ENCODE measurements around the gene KCNQ5.

KCNQ5 gene

DNA sequence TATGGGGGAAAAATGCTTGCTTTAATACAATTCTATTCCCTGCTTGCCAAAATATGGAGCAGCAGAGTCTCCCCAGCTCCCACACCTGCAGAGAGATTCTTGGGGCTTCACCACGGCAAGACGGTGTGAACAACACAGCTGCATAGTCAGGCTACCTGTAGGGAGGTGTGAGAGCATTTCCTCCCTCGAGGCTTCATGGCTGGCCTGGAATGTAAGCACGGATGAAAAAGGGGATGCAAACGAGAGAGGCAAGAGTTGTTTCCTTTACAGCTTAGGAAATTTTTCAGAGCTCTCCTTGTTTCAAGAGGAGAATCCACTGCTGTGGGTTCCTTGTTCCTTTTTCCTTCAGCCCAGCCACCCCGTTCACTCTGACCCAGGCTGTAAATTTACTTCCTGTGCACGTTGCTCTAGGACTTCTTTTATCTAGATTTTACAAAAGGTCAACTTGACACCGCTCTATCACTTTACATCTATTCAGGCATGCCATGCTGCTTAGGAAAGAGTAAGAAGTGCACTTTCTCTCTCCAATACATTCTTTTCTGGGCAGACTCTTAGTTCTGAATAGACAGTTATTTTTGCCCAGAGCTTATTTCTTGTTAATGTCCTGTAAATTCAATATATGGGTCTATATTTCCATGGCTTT, 406.4 kb downstream of the KCNQ5 start:
- DNase-seq: no peak

GRCh38 chr6:73028893-73029450, 407.1 kb downstream of the KCNQ5 start:
- peak; percentile 54 for DNase-seq

DNA sequence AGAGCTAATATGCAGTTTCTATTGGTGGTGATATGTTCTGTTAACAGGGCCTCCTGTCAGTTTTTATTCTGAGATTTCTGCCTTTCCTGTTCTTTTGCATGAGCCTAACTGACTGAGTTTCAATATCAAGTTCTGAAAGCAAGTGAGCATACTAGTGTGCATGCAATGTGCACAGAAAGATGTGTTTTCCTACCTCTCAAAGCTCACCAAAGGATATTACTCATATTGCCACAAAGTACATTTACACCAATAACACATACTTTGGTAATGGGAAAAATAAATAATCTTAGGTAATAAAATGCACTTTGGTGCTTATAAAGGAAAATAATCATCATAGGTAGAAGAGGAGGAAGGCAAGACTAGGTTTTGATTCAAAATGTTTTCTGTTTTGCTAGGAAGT, 408.4 kb downstream of the KCNQ5 start:
- no peak for DNase-seq

DNA sequence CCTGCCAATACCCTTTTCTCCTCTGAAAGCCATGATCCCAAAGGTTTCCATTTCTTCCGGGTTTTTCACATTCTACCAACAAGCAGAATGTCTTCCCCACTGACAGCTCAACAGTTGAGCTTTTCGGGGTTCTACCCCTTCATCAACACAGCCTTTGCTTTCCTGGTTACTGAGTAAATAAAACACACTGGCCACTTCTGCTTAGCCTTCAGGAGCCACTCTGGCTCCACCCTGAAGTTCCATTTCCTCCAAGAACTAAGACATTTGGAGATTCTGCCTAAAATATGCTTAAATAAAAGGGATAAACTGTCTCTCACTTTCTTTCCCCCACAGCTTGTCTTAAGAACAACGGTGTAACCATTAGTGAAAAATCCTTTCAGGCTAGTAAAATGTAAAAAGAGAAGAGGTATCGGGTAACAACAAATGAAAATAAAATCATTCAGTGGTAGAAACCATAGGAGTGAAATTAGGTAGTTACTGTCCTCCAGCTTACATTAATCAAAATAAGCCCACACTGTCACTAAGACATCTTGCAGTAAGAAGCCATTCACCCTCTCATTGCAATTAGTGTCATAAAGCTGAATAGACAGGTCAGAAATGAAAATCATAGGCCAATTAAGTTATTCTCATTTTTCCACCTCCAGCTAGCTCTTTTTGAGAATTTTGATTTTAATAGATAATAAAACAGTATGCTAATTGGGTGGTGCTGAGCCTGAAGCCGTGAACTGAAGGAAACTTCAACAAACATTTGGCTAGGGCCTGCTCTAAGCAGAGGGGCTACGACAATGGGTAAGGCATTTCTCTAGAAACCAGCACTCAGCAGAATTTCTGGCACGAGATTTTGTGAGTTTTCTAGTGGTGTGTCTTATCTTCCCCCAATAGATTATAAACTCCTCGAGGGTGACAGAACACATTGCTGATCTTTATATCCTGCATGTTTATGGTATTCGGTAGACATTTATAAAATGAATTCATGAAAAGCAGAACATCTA, 409.2 kb downstream of the KCNQ5 start:
- DNase-seq: no peak

DNA sequence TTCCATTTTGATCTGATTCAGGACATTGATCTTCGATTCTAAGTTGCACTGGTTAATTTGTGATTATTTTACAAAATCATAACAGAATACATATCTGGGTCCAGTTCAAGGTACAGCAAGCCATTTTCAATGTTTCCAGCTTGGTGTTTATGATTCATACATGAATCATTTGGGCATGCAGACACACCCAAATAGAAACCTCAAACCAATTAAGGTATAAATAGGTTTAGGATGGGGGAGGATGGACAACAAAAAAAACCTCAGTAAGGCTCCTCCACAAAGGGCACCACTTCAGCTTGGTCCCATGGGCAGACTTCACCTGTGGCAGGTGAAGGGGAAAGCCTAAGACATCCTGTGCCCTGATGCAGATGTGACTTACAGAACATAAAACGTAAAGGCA, 410.7 kb downstream of the KCNQ5 start:
- DNase-seq: peak; percentile 56

DNA sequence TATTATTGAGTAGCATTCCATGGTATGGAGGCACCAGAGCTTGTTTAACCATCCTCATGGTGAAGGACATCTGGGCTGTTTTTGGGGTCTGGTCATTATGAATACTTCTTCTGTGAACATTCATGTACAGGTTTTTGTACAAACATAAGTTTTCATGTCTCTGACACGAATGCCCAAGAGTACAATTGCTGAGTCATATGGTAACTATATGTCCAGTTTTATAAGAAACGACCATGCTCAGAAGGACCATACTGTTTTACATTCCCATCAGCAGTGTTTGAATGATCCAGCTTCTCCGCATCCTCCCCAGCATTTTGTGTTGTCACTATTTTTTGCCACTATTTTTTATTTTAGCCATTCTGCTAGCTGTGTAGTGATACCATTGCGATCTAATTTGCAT, 414.8 kb downstream of the KCNQ5 start:
- no peak for DNase-seq

- no peak for DNase-seq
Observed at GRCh38 chr6:73041051-73041450, 419.2 kb downstream of the KCNQ5 start.

GRCh38 chr6:73042892-73043291, 421.0 kb downstream of the KCNQ5 start:
- no peak for DNase-seq

DNA sequence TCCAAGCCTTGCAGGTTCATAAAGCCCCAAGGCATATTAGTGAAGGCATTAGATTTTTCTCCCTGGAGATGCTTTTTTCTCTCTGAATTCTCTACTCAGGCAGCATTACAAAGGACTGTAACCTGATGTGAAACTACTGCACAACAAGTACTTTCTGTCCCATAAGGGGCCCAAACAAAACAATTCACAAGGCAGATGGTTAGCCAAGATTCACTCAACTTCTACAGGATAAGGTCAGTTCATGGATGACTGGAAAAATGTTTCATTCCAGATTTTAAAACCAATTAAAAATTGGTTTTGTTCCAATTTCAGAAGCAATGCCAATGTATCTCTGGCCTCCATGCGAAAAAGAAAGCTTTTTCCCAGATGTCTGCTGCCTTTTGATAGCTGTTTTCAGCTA, 421.6 kb downstream of the KCNQ5 start:
- no peak for DNase-seq

DNA sequence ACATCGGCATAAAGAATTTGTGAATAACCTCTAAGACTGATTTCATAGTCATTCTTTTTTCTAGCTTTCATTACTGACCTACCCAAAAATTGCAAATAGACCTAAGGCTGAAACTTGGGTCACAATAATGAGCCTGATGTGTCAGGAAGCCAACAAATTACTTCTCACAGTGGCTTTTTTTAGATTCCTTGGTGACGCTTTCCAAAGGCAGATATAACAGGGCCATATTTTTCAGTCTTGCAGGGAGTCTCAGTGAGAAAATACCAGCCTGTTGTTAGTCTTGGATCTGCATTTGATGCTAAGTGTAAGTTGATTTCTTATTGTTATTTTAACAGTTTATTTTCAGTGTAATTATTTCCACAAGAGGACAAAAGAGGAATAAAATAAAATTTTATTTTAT, 423.7 kb downstream of the KCNQ5 start:
- DNase-seq: no peak

DNA sequence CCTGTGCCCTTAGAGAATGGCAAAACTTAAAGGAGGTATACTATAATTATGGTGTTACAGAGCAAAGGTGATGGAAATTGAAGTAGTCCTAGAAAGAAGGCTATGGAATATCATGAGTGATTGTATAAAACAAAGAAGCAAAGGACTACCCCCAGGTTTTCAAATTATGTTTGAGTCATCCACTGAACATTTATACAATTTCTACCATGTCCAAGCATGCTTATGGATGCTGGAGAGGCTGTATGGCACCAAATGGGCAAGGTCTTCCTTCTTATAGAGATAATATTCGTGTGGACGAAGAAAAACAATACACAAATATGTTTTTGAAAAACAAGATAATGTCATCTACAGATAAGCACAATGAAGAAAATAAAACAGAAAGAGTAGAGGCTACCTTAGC, 425.9 kb downstream of the KCNQ5 start:
- DNase-seq: no peak

DNA sequence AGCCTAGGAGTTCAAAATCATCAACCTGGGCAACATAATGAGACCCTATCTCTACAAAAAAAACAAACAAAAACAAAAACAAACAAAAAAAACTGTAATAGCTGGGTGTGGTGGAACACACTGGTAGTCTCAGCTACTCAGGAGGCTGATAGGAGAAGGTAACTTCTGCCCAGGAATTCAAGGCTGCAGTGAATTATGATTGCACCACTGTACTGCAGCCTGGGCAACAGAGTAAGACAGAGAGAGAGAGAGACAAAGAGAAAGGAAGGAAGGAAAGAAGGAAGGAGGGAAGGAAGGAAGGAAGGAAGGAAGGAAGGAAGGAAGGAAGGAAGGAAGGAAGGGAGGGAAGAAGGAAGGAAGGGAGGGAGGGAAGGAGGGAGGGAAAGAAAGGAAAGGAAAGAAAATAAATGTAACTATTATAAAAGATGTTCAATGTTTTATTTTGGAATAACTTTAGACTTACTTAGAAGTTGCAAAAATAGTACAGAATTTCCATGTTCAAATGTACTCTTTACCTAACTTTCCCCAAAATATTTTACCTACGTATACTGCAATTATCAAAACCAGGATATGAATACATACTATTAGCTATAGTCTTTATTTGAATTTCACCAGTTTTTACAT, 428.2 kb downstream of the KCNQ5 start:
- DNase-seq: no peak

DNA sequence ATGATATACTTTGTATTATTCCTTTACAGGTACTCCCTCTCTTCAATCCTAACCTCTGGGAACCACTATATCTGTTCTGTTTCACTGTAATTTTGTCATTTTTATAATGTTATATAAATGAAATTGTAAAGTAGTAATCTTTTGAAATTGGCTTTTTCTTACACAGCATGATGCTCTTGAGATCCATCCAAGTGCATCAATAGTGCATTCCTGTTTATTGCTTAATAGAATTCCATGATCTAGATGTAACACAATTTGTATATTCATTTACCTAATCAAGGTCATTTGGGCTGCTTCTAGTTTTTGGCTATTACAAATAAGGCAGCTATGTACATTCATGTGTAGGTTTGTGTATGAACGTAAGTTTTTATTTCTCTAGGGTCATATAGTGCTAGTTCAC, 428.8 kb downstream of the KCNQ5 start:
- DNase-seq: no peak

DNA sequence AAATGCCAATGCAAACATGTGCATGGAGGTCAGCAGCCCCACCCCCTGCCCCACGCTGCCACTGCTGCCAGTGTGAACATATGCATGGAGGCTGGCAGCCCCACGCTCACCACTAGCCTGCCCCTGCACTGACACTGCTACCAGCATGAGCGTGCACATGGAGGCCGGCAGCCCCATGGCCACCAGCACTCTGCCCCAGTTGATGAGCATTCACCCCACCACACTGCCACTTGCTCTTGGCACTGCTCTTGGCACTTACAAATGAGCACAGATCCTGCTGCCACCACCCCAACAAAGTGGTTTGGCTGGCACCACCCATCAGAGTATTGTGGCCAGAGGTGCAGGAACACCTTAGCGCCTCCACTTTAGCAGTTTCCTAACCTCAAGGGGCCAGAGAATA, 429.3 kb downstream of the KCNQ5 start:
- no peak for DNase-seq

- DNase-seq: no peak
Observed at GRCh38 chr6:73054958-73055357, 433.1 kb downstream of the KCNQ5 start.

DNA sequence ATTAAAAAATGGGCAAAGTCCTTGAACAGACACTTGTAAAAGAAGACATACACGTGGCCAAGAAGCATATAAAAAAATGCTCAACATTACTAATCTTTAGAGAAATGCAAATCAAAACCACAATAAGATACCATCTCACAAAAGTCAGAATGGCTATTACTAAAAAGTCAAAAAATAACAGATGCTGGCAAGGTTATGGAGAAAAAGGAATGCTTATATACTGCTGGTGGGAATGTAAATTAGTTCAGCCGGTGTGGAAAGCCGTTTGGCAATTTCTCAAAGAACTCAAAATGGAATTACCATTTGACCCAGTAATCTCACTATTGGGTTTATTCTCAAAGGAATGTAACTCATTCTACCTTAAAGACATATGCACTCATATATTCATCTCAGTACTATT, 436.9 kb downstream of the KCNQ5 start:
- peak; percentile 12 for DNase-seq

DNA sequence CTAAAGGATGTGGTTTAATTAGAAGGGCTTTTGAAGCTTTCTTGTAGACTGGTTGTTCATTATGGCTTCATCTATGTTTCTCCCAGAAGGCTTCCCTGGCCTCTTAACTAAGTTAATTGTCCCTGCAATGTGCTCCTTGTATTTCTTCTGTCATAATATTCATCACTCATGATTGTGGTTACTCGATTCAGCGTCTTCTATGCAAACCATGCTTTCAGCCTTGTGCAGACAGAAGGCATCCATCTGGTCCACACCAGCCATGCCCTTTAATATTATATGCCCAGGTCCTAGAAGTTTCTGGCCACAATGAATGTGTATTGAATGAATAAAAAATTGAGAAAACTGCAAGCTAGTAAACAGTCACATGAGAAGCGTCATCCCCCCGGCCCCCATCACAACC, 440.3 kb downstream of the KCNQ5 start:
- no peak for DNase-seq

GRCh38 chr6:73062837-73063236, 441.0 kb downstream of the KCNQ5 start:
- peak; percentile 12 for DNase-seq

DNA sequence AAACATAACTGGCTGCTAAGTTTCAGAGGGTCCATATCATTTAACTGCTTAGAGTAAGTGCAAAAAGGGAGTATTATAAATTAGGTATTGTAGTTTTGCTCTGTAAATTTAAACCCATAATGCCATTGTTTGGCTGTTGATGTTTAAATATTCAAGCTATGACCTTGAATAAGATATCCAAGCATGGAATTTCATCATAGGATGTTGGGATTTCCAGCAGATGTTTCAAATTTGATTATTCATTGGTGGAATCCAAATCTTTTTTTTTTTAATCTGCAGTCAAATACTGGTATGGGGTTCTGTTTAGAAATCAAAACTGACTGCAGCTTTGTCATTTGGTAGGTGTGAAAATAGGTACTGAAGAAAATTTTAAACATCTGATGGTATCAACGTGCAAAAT, 442.4 kb downstream of the KCNQ5 start:
- no peak for DNase-seq

- DNase-seq: no peak
Observed at GRCh38 chr6:73073238-73073637, 451.4 kb downstream of the KCNQ5 start.

DNA sequence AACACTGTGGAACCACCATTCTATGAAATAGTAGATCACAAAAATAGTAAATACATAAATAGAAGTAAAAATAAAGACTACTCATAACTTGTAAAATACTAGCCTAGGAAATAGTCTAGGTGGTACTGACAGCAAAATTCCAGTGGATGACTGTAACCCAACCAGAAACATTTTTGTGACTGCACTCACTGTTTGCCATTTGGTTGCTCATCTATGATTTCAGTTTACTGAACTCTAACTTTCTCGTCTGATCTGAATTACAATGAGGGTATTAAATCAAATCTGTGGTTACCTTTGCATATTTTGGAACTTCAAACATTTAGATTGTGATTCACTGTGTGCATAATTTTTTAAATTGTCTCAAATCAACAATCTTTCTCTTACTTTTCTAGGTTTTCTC, 452.3 kb downstream of the KCNQ5 start:
- DNase-seq: peak; percentile 45

DNA sequence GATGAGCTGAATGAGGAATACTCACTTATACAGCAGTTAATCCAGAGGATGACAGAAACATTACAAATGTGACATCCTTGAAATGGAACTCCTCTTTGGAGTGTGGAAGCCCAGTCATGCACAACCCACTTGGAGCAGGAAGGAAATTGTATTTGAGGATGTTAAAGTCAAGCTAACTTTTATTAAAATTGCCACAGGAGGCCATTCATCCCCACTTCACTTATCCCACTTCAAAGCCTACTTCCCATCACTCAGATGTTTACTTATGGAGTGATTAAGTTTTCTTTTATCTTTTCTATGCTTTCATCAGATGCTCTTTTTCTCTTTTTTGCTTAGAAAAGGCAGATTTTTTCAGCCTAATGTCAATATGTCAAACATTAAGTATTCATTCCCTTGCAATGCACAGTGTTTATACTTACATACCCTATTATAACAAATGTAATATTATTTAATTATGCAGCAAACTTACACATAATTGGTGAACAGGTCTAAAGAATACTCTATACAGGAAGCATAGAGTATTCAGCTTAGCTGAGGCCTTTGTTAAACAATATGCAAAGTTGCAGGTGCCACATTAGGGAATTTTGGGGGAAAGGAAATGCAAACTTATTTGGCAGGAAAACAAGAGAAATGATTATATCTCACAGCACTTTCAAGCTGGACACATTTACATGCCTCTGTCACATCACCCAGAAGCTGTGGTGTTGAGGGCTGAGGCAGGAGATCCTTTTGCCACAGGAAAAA, 454.5 kb downstream of the KCNQ5 start:
- DNase-seq: no peak

GRCh38 chr6:73078333-73078862, 456.5 kb downstream of the KCNQ5 start:
- no peak for DNase-seq

Measured in NCI-H226 (cell line).